Right ventricle myocardium superior (tissue), 1 donor: ENCODE measurements around the gene VANGL2. TPM values are rescaled to one million over a fixed set of nuclear protein-coding genes. Genes with fewer than 3 reads are reported as not detected.

Source experiments
- ATAC-seq: fragments of 200-7000 bp; cut with Tn5 transposase; one replicate; pipeline ENCODE4 v1.9.1; 2020; ENCODE audit warnings: mild to moderate bottlenecking; ENCODE audit not compliant: poor library complexity
- DNase-seq: peaks from one replicate; pipeline ENCODE4 v3.0.0-alpha.2; 2020
- intact Hi-C: fragments of 100-400 bp; cut with DNase I; formaldehyde crosslinking; loops from one replicate; pipeline ENCODE4 v1.11.2; 2022
- total RNA-seq: library from RNA; stranded (reverse); fragmentation: NEBNext Ultra II Directional; extraction: Animal tissue kit (Norgen Biotek cat#: 25700); gene quantifications from one replicate; pipeline ENCODE4 v1.2.1, GENCODE V29; 2021
- donor health status: DM: no; HTN: yes; CAD: no; lungs with severe emphysema.

VANGL2 gene
- total RNA-seq, 1 donor from 2014 or later = 1.9 TPM

DNA sequence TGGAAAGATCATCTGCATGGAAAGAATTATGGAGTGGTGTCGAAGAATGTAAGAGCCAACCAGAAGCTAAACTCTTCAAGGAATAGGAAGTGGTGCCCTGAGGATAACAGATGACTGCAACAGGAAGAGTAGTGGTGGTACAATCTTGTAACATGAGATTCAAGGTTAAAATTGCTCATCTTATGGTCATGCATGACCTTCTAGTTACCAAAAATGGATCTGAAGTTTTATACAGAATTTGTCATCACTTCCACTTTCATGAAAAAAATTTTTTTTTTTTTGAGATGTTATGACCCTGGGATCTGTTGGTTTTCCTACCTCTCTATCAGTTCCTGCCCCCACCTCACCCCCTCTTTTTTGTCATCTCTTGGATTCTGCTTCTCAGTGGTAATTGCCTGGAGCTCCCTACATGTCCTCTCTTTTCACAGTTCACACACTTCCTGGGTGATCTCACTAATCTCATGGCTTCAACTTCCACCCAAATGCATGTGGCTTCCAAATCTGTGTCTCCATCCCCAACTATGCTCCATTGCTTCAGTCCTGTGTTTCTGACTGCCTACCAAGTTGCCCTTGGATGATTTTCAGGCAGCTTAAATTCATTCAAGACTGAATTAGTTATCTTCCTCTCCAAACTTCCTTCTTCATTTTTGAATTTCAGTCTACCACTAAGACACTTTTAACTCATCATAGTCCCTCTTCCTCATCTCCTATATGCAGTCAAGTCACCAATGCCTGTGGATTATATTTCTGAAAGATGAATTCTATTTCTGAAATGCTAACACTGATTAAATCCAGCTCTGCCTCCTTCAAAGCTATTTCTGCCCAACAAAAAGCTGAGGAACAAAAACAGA lies 74.3 kb downstream of the VANGL2 start:
- intact Hi-C loops = no loop called here
- ATAC-seq (no peak), DNase-seq (no peak)

Other genes starting within 250 kb of the VANGL2 start
- 0.40 TPM for gene ATP1A4, start 249.0 kb upstream of the VANGL2 start, total RNA-seq
- gene CASQ1, start 210.0 kb upstream of the VANGL2 start, total RNA-seq = 12.6 TPM
- 225 TPM for gene PEA15, start 195.2 kb upstream of the VANGL2 start, total RNA-seq
- gene DCAF8, start 138.0 kb upstream of the VANGL2 start, total RNA-seq = 146 TPM
- 97.3 TPM for gene PEX19, start 115.4 kb upstream of the VANGL2 start, total RNA-seq
- 83.9 TPM for gene COPA, start 57.3 kb upstream of the VANGL2 start, total RNA-seq
- gene NCSTN, start 57.2 kb upstream of the VANGL2 start, total RNA-seq = 57.9 TPM
- not detected for gene NHLH1, start 33.5 kb upstream of the VANGL2 start, total RNA-seq
- 0.30 TPM for gene SLAMF6, start 122.7 kb downstream of the VANGL2 start, total RNA-seq
- 2.5 TPM for gene CD84, start 178.9 kb downstream of the VANGL2 start, total RNA-seq
- gene SLAMF1, start 246.5 kb downstream of the VANGL2 start, total RNA-seq = 0.27 TPM